Breast epithelium (tissue), 3 donors: Measurements from ENCODE around the gene NR2F1-AS1.

Experiments used
- POLR2A ChIP-seq: fragments of 450-650 bp; IDR thresholded peaks from one replicate; pipeline ENCODE4 v1.6.1; 2016; ENCODE audit warnings: antibody characterized with exemption, mild to moderate bottlenecking, moderate library complexity
- POLR2AphosphoS5 ChIP-seq, 3 donors: sonication (generic); formaldehyde crosslinking; IDR thresholded peaks; one replicate each; pipeline ENCODE4 v1.6.1; 2017; ENCODE audit warnings: antibody characterized with exemption in 3 of 3
- TF ChIP-seq, protein P1 (sequence below), 3 donors: fragments of 450-650 bp; IDR thresholded peaks; one replicate each; pipeline ENCODE4 v1.5.1; 2016 to 2017; ENCODE audit warnings: antibody characterized with exemption in 3 of 3, mild to moderate bottlenecking in 3 of 3, moderate library complexity in 3 of 3

DNA sequence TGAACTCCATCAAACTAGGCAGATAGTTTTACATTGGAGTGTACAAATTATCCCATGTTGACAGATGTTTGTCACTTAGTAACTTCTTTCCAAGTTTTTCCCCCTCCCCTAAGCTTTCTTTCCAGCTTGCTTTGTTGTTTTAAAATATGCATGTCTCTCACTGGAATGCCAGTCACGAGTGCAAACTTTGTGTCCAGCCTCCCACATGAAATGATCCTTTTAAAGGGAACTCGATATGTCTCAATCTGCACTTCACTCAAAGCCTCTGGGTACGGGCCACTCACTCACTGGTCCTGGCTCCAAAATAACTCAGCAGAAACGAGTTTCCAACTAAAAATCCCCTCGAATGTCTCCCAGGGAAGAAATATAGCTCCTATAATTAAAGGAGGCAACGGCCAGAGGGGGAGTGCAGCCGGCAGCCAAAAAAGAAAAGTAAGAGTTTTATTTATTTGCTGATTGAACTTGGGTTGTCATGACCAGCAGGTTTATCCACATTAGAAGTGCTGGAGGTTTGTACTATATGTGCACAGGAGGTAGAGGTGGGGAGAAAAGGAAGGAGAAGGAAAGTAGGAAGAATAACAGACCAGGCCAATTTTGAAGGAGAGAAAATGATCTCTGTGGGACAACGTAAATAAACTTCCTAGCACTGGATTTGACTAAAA lies 19.5 kb upstream of the NR2F1-AS1 start:
- TF ChIP-seq, protein P1, sequence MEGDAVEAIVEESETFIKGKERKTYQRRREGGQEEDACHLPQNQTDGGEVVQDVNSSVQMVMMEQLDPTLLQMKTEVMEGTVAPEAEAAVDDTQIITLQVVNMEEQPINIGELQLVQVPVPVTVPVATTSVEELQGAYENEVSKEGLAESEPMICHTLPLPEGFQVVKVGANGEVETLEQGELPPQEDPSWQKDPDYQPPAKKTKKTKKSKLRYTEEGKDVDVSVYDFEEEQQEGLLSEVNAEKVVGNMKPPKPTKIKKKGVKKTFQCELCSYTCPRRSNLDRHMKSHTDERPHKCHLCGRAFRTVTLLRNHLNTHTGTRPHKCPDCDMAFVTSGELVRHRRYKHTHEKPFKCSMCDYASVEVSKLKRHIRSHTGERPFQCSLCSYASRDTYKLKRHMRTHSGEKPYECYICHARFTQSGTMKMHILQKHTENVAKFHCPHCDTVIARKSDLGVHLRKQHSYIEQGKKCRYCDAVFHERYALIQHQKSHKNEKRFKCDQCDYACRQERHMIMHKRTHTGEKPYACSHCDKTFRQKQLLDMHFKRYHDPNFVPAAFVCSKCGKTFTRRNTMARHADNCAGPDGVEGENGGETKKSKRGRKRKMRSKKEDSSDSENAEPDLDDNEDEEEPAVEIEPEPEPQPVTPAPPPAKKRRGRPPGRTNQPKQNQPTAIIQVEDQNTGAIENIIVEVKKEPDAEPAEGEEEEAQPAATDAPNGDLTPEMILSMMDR (IDR thresholded peaks at IDR 0.05): no peak
- TF ChIP-seq POLR2AphosphoS5 (IDR thresholded peaks at IDR 0.05) (no peak), POLR2A (no peak)
